NCI-H524 (cell line): ENCODE data around the gene TFDP1.
"Not testable (repeated sequence)": the region's sequence is repeated elsewhere in the genome, so short reads cannot be mapped to it uniquely, and the experiment has no call there.

Experiments used
- DNase-seq, 2 experiments: peaks; one replicate each; lab custom pipeline; 2025; lab: John Stamatoyannopoulos, UW

TFDP1 gene

DNA sequence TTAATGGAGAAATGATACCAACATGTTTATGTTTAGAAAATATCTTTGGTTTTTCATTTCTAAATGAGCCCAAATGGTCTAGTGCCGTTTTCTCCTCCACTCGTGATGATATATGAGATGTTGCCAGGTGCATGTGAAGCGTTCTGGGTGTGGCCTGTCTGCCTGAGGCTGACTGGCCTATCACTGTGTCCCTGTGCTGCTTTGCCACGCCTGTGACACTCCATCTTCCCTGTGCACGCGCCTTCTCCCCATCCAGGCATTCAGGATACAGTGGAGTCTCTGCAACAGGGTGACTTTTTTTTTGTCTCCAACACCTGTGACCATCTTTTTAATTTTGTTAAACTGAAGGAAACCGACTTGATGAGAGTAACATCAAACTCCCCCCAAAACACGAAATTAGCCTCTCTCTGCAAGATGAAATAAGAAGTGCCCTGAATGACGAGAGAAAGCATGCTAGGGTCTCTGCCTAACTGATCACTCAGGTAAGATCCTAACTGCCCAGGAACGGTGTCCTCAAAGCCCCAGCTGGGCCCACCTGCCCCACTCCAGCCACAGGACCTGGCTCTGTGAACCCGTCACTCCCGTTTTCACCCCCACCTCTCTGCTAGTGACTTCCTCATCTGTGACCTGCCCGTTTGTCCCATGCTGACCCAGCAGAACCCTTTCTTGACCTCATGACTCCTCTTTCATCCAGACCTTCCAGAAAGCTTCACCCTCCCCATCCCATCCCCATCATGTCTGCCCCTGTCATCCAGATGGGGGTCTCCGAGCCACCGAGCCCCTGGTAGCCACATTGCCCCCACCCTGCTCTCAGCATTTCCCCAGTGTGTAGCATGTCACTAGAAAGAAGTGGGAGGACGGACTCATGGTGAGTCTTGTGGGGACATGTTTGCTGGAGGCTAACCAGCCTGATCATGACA lies 33.2 kb upstream of the TFDP1 start:
- DNase-seq: no peak

DNA sequence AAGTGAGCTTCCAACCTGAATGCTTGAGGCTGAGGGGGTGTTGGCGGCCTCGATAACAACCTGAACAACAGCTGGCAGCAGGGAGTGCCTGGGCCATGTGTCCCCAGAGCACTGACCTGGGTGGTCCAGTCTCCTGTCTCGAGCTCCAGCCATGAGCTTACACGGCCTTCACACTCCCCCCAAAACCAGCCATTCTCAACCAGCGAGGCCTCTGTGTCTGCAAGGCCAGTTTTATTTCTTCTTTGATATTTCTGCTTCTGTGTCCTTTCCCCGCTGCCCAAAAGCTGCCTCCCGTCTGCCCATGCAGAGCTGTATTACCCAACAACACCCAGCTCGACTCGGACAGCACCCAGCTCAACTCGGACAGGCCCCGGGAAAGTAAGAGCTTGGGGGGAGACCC lies 32.5 kb upstream of the TFDP1 start:
- DNase-seq: no peak

DNA sequence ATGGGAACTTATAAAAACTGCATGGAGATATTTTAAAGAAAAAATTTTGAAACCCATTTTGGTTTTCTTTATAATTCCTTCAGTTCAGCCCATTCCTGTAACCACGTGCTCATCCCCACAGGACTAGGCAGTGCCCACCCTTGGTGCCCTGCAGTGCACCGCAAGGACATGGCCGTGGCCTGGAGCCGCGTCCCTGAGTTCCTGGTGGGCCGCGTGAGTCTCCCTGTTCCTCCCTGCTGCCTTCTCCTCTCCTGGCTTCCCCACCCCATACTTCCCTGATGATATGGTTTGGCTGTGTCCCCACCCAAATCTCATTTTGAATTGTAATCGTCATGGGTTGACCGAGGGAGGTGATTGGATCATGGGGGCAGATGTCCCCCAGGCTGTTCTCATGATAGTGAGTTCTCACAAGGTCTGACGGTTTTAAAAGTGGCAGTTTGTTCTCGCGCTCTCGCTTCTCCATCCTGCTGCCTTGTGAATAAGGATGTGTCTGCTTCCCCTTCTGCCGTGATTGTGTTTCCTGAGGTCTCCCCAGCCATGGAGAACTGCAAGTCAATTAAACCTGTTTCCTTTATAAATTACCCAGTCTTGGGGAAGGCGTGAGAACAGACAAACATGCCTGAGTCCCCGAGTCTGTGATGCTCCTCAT lies 31.6 kb upstream of the TFDP1 start:
- DNase-seq: no peak

DNA sequence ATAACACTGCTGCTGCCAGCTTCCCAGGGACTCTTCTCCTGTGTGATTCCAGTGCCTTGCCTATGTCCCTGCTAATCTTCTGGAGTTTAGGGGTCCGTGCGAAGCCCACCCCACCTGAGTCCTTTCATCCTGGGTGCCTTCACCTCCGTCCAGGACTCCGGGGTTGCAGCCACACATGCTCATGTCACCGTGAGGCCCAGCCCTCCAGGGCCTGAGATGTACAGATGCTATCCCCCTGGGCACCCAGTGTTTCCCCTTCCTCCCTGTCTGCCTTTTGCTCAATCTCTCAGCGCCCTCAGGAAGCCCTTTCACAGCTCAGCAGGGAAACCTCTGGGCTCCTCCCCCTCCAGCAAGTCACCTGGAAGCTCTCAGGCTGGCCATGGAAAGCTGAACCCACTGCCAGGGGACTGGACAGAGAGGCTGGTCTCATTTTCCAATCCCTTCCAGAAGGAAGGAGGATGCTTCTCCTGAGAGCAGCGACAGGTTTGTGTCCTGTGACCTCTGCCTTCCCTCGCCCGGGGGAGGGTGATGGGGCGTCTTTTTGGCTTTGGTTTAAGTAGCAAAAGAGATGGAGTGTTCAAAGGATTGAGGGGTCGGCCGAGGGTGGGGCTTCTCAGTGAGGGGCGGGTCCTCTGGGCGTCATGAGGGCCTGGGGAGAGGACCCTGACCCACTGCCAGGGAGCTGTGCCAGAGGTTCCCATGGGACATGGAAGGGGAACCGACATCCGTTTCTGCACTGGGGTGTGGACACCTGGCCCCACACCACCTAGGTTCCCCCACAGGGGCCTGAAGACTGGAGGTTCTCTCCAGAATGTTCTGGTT lies 30.8 kb upstream of the TFDP1 start:
- no peak for DNase-seq

- DNase-seq: no peak
Observed at GRCh38 chr13:113554333-113554700, 30.2 kb upstream of the TFDP1 start.

DNA sequence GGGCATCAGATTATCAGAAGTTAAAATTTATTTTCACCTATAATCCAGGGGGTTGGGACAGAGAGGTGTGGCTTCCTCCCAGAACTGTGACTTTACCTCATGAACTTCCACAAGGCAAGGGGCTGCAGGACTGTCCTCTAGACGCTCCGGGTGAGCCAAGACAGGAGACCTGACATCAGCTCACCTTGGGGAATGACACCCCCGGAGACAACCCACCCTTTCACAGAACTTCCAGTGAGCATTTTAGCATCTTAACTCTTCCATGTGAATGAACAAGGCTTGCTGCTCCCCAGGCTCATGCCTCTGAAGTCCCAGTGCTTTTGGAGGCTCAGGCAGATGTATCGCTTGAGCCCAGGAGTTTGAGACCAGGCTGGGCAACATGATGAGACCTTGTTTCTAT lies 29.4 kb upstream of the TFDP1 start:
- DNase-seq: no peak

- DNase-seq: no peak
Observed at GRCh38 chr13:113557013-113557412, 27.5 kb upstream of the TFDP1 start.

- DNase-seq: no peak
Observed at GRCh38 chr13:113558461-113558860, 26.1 kb upstream of the TFDP1 start.

DNA sequence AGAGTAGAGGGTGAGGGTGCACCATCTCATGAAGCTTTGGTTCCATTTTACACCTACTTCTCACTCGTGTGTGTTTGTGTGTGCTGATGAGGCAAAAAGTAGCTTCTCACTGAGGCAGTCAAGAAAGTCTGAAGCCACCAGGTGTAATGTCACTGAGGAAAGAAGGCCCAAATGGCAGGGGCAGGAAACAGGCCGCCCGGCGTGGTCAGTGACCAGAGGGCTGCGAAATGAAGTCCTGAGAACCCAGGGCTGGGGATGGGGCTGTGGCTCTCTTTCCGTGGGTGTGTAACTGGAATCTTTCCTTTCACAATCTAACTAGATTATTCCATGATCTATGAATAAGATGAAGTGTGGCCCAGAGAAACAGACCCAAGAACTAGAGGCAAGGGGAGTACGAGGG lies 25.5 kb upstream of the TFDP1 start:
- no peak for DNase-seq

DNA sequence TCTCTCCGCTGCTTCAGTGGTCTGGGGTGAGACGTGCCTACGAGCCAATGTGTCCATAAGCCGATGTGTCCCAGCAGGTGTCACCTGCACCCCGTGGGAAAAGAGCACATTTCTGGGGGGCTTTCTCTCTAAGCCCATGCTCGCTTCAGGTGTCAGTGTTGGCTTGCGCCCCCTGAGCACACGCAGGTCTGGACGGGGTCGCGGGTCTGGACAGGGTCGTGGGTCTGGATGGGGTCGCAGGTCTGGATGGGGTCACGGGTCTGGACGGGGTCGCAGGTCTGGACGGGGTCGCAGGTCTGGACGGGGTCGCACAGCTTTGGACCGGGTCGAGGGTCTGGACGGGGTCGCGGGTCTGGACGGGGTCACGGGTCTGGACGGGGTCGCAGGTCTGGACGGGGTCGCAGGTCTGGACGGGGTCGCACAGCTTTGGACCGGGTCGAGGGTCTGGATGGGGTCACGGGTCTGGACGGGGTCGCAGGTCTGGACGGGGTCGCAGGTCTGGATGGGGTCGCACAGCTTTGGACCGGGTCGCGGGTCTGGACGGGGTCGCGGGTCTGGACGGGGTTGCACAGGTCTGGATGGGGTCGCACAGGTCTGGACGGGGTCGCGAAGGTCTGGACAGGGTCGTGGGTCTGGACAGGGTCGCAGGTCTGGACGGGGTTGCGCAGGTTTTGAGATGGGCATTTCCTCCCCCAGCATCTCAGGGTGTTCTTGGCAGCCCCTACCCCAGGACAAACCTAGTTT lies 24.5 kb upstream of the TFDP1 start:
- DNase-seq: no peak

DNA sequence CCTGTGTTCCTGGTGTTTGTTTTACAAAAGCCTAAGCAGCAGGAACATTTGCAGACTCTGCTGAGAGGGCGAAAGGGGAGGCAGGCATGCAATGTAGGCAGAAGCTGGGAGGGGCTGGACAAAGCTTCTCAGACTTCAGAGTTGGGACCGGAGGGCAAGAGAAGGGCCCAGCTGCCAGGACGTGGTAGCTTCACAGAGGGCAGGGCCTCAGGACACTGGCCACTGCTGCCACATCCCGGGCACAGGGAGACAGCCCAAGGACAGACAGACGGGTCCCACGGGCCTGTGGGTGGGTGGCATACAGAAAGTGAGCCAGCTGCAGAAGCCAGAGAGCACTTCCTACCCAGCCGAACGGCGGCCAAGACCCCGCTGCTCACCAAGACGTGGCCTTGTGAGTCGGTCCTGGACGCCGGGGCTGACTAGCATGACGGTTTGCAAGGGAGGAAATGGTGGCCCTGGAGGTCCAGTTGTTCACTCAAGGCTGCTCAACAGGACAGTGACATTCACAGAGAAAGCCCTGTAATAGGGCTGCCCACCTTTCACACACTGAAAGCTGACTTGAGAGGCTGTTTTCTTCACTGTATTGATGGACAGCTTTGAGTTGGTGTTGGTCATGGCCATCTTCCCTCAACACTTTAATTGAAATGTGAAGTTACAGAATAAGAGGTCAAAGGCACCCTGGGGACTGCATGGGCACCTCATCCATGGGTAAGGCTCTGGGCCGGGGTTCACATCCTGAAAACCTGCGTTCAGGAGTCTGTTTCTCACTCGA lies 23.7 kb upstream of the TFDP1 start:
- DNase-seq: no peak

DNA sequence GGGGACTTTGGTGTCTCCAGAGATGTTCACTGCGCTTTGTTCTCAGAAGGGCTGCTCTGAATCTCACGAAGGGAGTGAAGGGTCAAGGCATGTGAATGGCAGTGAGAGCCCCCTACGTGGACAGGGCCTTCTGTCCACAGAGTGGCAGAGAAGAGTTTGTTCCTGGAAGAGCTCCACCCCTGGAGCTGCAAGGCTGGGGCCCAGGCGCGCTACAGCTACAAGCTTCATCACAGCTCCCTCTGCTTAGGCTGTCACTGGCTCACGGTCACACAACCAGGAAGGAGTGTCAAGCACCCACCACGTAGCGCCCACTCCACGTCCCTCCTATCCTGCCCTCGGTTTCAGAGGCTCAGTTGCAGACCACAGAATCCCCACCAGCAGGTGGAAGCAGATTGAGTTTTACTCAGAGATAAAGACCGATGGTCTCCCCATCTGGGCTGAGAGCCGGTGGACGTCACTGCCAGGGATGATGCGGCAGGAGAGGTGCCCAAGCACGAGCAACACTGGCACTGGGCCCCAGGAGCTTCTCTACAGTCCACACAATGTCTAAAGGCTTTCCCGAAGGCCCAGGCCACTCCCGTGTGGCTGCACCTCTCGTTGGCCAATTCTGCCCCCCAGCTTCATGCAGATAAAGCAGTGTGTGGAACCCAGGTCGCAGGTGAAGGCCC lies 23.0 kb upstream of the TFDP1 start:
- DNase-seq: no peak

GRCh38 chr13:113562085-113562749 lies 22.3 kb upstream of the TFDP1 start:
- DNase-seq: peak; percentile 21 to 73

DNA sequence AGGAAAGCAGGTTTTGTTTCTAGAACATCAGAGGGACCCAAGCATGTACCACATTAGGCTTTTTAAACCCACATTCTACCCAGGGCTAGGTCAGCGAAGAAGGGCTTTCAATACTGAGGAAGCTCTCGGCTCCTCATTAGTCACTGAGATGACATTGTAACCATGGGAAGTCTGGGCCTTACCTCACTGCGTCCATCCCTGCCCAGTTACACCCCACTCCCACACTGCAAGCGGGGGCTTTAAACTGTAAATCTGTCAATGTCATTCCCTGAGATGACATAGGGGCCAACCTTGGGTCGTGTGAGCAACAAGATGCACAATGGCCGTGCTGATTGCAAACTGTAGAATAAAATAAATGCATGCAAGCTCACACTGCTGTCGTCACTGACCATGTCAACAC lies 21.7 kb upstream of the TFDP1 start:
- DNase-seq: no peak

DNA sequence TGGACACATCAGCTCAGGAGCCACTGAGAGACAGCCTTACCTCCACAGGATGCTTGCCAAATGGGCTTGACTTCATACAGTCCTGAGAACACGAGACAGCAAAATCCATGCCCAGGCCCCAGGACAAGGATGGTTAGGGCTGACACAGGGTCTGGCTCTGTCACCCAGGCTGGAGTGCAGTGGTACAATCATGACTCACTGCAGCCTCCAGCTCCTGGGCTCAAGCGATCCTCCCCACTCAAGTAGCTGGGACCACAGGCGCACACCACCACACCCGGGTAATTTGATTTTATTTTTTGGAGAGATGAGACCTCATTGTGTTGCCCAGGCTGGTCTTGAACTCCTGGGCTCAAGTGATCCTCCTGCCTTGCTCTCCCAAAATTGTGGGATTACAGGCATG lies 21.0 kb upstream of the TFDP1 start:
- not testable (repeated sequence) for DNase-seq

DNA sequence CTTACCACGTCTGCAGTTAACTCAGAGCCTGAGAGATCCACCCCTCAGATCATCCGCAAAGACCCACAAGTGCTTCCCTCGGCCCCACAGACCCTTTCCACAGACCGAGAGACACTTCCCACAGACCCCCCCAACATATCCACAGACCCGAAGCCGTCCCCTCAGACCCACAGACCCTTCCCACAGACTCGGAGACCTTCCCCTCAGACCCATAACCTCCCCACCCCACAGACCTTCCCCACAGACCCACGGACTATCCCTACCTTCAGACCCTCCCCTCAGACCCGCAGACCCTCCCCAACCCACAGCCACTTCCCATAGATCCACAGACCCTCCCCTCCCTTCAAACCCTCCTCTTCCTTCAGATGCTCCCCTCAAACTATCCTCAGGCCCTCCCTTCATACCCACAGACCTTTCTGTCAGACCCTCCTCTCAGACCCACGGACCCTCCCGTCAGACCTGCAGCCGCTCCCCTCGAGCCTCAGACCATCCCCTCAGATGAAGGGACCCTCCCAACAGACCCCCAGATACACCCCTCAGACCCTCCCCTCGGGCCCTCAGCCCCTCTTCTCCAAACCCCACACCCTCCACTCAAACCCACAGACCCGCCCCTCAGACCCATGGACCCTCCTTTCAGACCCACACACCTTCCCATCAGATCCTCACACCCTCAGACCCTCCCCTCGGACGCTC lies 20.1 kb upstream of the TFDP1 start:
- DNase-seq: no peak

DNA sequence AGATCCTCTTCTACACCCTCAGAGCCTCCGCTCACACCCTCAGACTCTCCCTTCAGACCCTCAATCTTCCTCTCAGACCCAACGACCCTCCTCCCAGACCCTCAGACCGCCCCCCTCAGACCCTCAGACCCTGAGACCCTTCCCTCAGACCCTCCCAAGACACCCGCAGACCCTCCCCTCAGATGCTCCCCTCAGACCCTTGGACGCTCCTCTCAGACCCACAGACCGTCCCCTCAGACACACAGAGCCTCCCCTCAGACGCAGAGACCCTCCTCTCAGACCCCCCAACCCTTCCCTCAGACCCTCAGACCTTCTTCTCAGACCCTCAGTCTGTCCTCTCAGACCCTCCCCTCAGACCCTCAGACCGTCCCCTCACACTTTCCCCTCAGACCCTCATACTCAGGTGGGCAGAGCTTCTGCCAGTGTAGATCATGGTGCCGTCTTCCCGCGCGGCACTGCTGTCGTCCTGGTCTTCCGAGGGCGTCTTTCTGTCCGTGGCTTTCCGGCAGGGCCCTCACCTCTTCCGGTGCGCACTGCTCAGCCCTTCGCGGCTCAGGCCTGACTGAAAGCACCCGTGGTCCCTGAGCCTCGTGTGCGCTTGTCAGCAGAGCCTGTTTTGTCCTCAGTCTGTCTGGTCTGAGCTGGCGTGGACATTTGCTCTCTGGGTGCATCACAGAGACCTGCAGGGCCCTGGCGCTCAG lies 18.9 kb upstream of the TFDP1 start:
- no peak for DNase-seq

DNA sequence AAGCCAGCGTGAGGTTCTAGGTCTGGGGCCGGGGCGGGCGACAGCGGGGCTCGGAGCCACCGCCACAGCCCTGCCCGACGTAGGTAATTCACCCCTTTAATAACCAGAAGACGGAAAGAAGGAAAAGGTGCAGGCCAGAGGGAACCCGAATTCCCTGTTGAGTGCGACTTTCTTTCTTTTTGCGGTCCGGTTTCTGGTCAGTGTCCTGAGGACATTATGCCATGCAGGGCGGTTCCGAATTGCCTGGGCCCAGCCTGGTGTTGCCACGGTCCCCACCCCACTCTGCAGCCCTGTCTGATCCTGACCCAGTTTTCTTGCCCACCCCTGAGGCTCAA lies 18.4 kb upstream of the TFDP1 start:
- no peak for DNase-seq

- no peak for DNase-seq
Observed at GRCh38 chr13:113567681-113568080, 16.9 kb upstream of the TFDP1 start.
